Spleen (tissue), 7 donors: Measurements from ENCODE around the gene TMEM233.

ENCODE experiments used
- CTCF ChIP-seq, 11 experiments: fragments of 200-600 bp in 7 of 11; fragments of 450-650 bp in 4 of 11; sonication (generic) in 4 of 11; IDR thresholded peaks in 8 of 11; conservative IDR thresholded peaks in 3 of 11; 1 replicate in 7 of 11; 2 replicates in 4 of 11; pipeline versions ENCODE4 v1.4.0 to v1.8.0; 2016 to 2021; ENCODE audit warnings: antibody characterized with exemption in 11 of 11, inconsistent platforms in 4 of 11, mild to moderate bottlenecking in 1 of 11
- POLR2AphosphoS5 ChIP-seq, 3 donors: sonication (generic); formaldehyde crosslinking; IDR thresholded peaks; one replicate each; pipeline ENCODE4 v1.5.1; 2017; ENCODE audit warnings: antibody characterized with exemption in 3 of 3
- donor health status: DM: no; HTN: no; CAD: no; lungs with moderate emphysema.
- donor health status: DM: no; HTN: no; CAD: no.
- donor health status: DM: no; HTN: no; CAD: no.

- TF ChIP-seq CTCF (IDR thresholded peaks at IDR 0.05 in 8 of 11, conservative IDR thresholded peaks at IDR 0.05 in 3 of 11) (no peak), POLR2AphosphoS5 (IDR thresholded peaks at IDR 0.05) (no peak)
These were observed 91.3 kb downstream of the TMEM233 start for GRCh38 chr12:119684711-119685369.
